ENCODE data around the gene FANCC. TPM values are rescaled to one million over a fixed set of nuclear protein-coding genes. Genes with fewer than 3 reads are reported as not detected.
A peak's percentile ranks its signal among the peaks of the same experiment; 100 is the strongest.

The FANCC gene
- polyA plus RNA-seq, 4 donors: 4.9 to 20.6 (median 7.1) TPM

DNA sequence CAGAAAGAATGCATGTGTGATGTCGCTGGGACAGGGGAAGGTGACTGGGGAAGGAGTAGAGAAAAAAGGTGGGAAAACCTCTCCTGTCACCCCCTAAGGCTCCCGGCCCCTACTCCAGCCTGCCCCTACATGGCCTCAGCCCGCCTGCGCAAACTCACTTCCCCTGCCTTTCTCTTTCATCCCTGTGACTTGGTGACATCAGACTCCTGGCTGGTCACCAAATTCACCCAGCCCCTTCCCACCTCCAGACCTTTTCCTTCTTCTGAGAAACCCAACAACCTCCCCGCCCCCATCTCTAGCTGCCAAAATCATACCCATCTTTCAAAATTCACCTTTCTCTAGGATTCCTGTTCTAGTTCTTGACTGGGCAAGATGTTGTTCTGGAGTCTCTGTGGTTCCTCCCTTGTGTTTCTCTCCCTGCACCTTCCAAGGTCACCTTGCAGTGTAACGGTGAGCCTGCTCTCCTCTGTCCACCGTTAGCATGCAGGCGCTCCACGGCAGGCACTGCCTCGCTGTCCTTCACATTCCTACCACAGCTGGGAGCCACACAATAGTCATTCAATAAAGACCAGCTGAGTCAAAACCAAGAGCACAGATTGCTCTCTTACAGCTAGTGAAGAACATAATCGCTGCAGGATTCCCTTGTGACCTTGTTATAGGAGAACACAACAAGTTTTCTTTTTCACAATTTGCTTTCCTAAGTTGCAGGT, 134.5 kb downstream of the FANCC start:
- Histone ChIP-seq H3K27ac (ENCODE audit: low read depth in 1 of 3, low read length in 2 of 3) (no peak overlapping the region), H3K36me3 (ENCODE audit: control insufficient read depth in 3 of 3, insufficient read depth in 2 of 3, low read depth in 1 of 3, low read length in 3 of 3) (peaks cover 0 to 13% (median 2%) of the 10 kb centered on the region in 3 donors), H3K4me3 (ENCODE audit: low read depth in 1 of 3, low read length in 3 of 3) (no peak overlapping the region), H3K27me3 (ENCODE audit: control insufficient read depth in 3 of 3, insufficient read depth in 3 of 3, low read length in 3 of 3) (no peaks in the 10 kb centered on the region), H3K4me1 (ENCODE audit: control insufficient read depth in 3 of 3, insufficient read depth in 2 of 3, low read depth in 1 of 3, low read length in 2 of 3) (no peaks in the 10 kb centered on the region), H3K9me3 (ENCODE audit: control insufficient read depth in 2 of 2, insufficient read depth in 1 of 2, low read depth in 1 of 2, low read length in 1 of 2) (no peaks in the 10 kb centered on the region)
- DNase-seq: no peak
- 93 to 96% (median 94%) methylated on average over 9 to 11 of the region's 11 CpGs for WGBS, 3 donors
- no peak for FAIRE-seq

DNA sequence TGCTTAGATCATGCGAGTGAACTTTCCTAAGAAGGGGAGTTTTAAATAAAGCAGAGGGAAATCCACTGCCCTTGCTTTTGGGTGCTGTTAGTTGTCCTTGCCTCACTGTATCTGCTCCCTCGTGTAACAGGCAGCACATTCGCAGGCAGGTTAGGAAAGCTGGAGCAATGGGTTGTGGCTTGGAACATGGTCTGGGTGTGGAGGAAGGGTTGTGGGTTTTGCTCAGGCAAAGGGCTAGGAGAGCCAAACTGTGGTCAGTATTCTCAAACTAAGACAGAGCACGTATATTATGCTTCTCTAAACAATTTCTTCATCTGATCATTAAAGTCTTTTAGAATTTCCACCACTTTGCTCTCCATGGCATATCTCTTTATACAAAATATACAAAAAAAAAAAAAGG, 135.7 kb downstream of the FANCC start:
- FAIRE-seq: no peak
- no peak for DNase-seq
- H3K4me3 ChIP-seq (ENCODE audit: low read depth in 1 of 3, low read length in 3 of 3): no peak overlapping the region
- H3K36me3 ChIP-seq (ENCODE audit: control insufficient read depth in 3 of 3, insufficient read depth in 2 of 3, low read depth in 1 of 3, low read length in 3 of 3): peaks cover 0 to 18% (median 2%) of the 10 kb centered on the region in 3 donors
- H3K4me1 ChIP-seq (ENCODE audit: control insufficient read depth in 3 of 3, insufficient read depth in 2 of 3, low read depth in 1 of 3, low read length in 2 of 3): no peaks in the 10 kb centered on the region
- 84 to 91% (median 89%) methylated on average over 4 of the region's 4 CpGs for WGBS, 3 donors
- H3K27me3 ChIP-seq (ENCODE audit: control insufficient read depth in 3 of 3, insufficient read depth in 3 of 3, low read length in 3 of 3): no peaks in the 10 kb centered on the region
- H3K27ac ChIP-seq (ENCODE audit: low read depth in 1 of 3, low read length in 2 of 3): no peak overlapping the region
- H3K9me3 ChIP-seq (ENCODE audit: control insufficient read depth in 2 of 2, insufficient read depth in 1 of 2, low read depth in 1 of 2, low read length in 1 of 2): no peaks in the 10 kb centered on the region

- Histone ChIP-seq H3K9me3 (ENCODE audit: control insufficient read depth in 2 of 2, insufficient read depth in 1 of 2, low read depth in 1 of 2, low read length in 1 of 2) (no peaks in the 10 kb centered on the region), H3K27me3 (ENCODE audit: control insufficient read depth in 3 of 3, insufficient read depth in 3 of 3, low read length in 3 of 3) (no peaks in the 10 kb centered on the region), H3K36me3 (ENCODE audit: control insufficient read depth in 3 of 3, insufficient read depth in 2 of 3, low read depth in 1 of 3, low read length in 3 of 3) (peaks cover 0 to 18% (median 2%) of the 10 kb centered on the region in 3 donors), H3K27ac (ENCODE audit: low read depth in 1 of 3, low read length in 2 of 3) (no peak overlapping the region), H3K4me3 (ENCODE audit: low read depth in 1 of 3, low read length in 3 of 3) (no peak overlapping the region), H3K4me1 (ENCODE audit: control insufficient read depth in 3 of 3, insufficient read depth in 2 of 3, low read depth in 1 of 3, low read length in 2 of 3) (no peaks in the 10 kb centered on the region)
- 62 to 69% (median 65%) methylated on average over 3 of the region's 3 CpGs for WGBS, 3 donors
- DNase-seq (peak in 1 of 2 donors; percentile 9), FAIRE-seq (no peak)
These were observed 136.2 kb downstream of the FANCC start for GRCh38 chr9:95181226-95181818.

DNA sequence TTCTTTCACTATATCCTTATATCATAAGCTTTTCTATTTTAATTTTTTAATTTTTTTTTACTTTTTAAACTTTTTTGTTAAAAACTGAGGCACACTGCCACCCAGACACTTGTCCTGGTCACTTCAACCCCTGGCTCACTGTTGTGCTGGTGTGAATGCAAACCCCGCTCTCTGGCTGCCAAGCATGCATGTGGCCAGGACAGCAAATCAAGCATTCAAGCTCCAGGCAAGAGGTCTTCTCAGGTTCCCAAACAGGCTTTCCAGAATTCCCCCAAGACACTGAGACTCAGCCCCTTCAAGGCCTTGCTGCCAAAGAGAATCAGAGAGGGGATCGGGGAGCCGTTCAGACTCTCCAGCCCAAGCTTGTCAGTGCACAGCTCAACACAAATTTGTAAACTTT, 139.9 kb downstream of the FANCC start:
- WGBS, 3 donors: 91 to 100% (median 98%) methylated on average over 3 of the region's 3 CpGs
- no peak for FAIRE-seq
- H3K4me3 ChIP-seq (ENCODE audit: low read depth in 1 of 3, low read length in 3 of 3): no peak overlapping the region
- H3K36me3 ChIP-seq (ENCODE audit: control insufficient read depth in 3 of 3, insufficient read depth in 2 of 3, low read depth in 1 of 3, low read length in 3 of 3): peaks cover 0 to 21% (median 0%) of the 10 kb centered on the region in 3 donors
- no peaks in the 10 kb centered on the region for H3K4me1 ChIP-seq (ENCODE audit: control insufficient read depth in 3 of 3, insufficient read depth in 2 of 3, low read depth in 1 of 3, low read length in 2 of 3)
- no peak for DNase-seq
- H3K27me3 ChIP-seq (ENCODE audit: control insufficient read depth in 3 of 3, insufficient read depth in 3 of 3, low read length in 3 of 3): no peaks in the 10 kb centered on the region
- H3K27ac ChIP-seq (ENCODE audit: low read depth in 1 of 3, low read length in 2 of 3): no peak overlapping the region
- H3K9me3 ChIP-seq (ENCODE audit: control insufficient read depth in 2 of 2, insufficient read depth in 1 of 2, low read depth in 1 of 2, low read length in 1 of 2): no peaks in the 10 kb centered on the region

GRCh38 chr9:95176755-95177319, 140.7 kb downstream of the FANCC start:
- FAIRE-seq: no peak

DNA sequence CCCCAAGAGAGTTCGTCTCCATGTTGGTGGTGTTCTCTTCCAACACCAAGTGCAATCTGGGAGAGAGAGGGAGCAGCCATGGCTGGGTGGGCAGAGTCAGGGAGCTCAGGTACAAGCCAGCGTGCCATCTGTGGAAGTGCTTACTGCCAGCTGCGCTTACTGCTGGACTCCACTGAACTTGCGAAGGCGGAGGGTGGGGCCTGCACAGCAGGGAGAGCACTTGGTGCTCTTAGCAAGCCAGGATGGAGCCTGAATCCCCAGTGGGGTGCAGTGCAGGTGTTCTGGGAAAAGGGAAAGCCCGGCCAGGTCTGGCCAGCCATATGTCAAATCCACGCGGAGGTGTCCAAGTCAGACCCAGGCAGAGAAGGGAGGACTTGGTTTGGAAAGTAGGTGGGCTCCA, 142.0 kb downstream of the FANCC start:
- H3K4me1 ChIP-seq (ENCODE audit: control insufficient read depth in 3 of 3, insufficient read depth in 2 of 3, low read depth in 1 of 3, low read length in 2 of 3): no peaks in the 10 kb centered on the region
- H3K4me3 ChIP-seq (ENCODE audit: low read depth in 1 of 3, low read length in 3 of 3): no peak overlapping the region
- FAIRE-seq: no peak
- DNase-seq: no peak
- no peaks in the 10 kb centered on the region for H3K27me3 ChIP-seq (ENCODE audit: control insufficient read depth in 3 of 3, insufficient read depth in 3 of 3, low read length in 3 of 3)
- H3K36me3 ChIP-seq (ENCODE audit: control insufficient read depth in 3 of 3, insufficient read depth in 2 of 3, low read depth in 1 of 3, low read length in 3 of 3): peaks cover 0 to 15% (median 0%) of the 10 kb centered on the region in 3 donors
- H3K9me3 ChIP-seq (ENCODE audit: control insufficient read depth in 2 of 2, insufficient read depth in 1 of 2, low read depth in 1 of 2, low read length in 1 of 2): no peaks in the 10 kb centered on the region
- no peak overlapping the region for H3K27ac ChIP-seq (ENCODE audit: low read depth in 1 of 3, low read length in 2 of 3)
- WGBS, 3 donors: 94 to 97% (median 97%) methylated on average over 8 of the region's 8 CpGs

More at GRCh38 chr9:95176755-95177319, 140.7 kb downstream of the FANCC start:
- no peaks in the 10 kb centered on the region for H3K9me3 ChIP-seq (ENCODE audit: control insufficient read depth in 2 of 2, insufficient read depth in 1 of 2, low read depth in 1 of 2, low read length in 1 of 2)
- 78 to 95% (median 92%) methylated on average over 4 of the region's 4 CpGs for WGBS, 3 donors
- peaks cover 0 to 17% (median 0%) of the 10 kb centered on the region in 3 donors for H3K36me3 ChIP-seq (ENCODE audit: control insufficient read depth in 3 of 3, insufficient read depth in 2 of 3, low read depth in 1 of 3, low read length in 3 of 3)
- DNase-seq: no peak
- no peak overlapping the region for H3K27ac ChIP-seq (ENCODE audit: low read depth in 1 of 3, low read length in 2 of 3)
- no peaks in the 10 kb centered on the region for H3K27me3 ChIP-seq (ENCODE audit: control insufficient read depth in 3 of 3, insufficient read depth in 3 of 3, low read length in 3 of 3)
- H3K4me3 ChIP-seq (ENCODE audit: low read depth in 1 of 3, low read length in 3 of 3): no peak overlapping the region
- no peaks in the 10 kb centered on the region for H3K4me1 ChIP-seq (ENCODE audit: control insufficient read depth in 3 of 3, insufficient read depth in 2 of 3, low read depth in 1 of 3, low read length in 2 of 3)

DNA sequence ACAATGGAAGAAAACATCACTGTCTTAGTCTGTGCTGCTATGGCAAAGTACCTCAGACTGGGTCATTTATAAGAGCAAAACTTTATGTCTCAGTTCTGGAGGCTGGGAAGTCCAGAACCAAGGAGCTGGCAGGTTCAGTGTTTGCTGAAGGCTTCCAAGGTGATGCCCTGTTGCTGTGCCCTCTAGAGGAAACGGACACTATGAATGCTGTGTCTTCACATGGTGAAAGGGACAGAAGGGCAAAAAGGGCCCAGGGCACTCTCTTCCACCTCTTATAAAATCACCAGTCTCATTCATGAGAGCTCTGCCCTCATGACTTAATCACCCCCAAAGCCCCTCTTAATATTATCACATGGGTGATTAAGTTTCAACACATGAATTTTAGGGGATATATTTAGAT, 143.5 kb downstream of the FANCC start:
- no peak overlapping the region for H3K27ac ChIP-seq (ENCODE audit: low read depth in 1 of 3, low read length in 2 of 3)
- H3K4me1 ChIP-seq (ENCODE audit: control insufficient read depth in 3 of 3, insufficient read depth in 2 of 3, low read depth in 1 of 3, low read length in 2 of 3): no peaks in the 10 kb centered on the region
- FAIRE-seq (no peak), DNase-seq (no peak)
- H3K36me3 ChIP-seq (ENCODE audit: control insufficient read depth in 3 of 3, insufficient read depth in 2 of 3, low read depth in 1 of 3, low read length in 3 of 3): peaks cover 0 to 15% (median 3%) of the 10 kb centered on the region in 3 donors
- H3K27me3 ChIP-seq (ENCODE audit: control insufficient read depth in 3 of 3, insufficient read depth in 3 of 3, low read length in 3 of 3): no peaks in the 10 kb centered on the region
- 77 to 94% (median 81%) methylated on average over 1 of the region's 1 CpG for WGBS, 3 donors
- no peak overlapping the region for H3K4me3 ChIP-seq (ENCODE audit: low read depth in 1 of 3, low read length in 3 of 3)
- no peaks in the 10 kb centered on the region for H3K9me3 ChIP-seq (ENCODE audit: control insufficient read depth in 2 of 2, insufficient read depth in 1 of 2, low read depth in 1 of 2, low read length in 1 of 2)

- Histone ChIP-seq H3K4me3 (ENCODE audit: low read depth in 1 of 3, low read length in 3 of 3) (no peak overlapping the region), H3K36me3 (ENCODE audit: control insufficient read depth in 3 of 3, insufficient read depth in 2 of 3, low read depth in 1 of 3, low read length in 3 of 3) (peaks cover 0 to 13% (median 3%) of the 10 kb centered on the region in 3 donors), H3K4me1 (ENCODE audit: control insufficient read depth in 3 of 3, insufficient read depth in 2 of 3, low read depth in 1 of 3, low read length in 2 of 3) (no peaks in the 10 kb centered on the region), H3K27me3 (ENCODE audit: control insufficient read depth in 3 of 3, insufficient read depth in 3 of 3, low read length in 3 of 3) (no peaks in the 10 kb centered on the region), H3K27ac (ENCODE audit: low read depth in 1 of 3, low read length in 2 of 3) (no peak overlapping the region), H3K9me3 (ENCODE audit: control insufficient read depth in 2 of 2, insufficient read depth in 1 of 2, low read depth in 1 of 2, low read length in 1 of 2) (peaks cover 0 to 9% of the 10 kb centered on the region in 2 donors)
- FAIRE-seq: no peak
- DNase-seq: no peak
- WGBS, 3 donors: 74 to 82% (median 79%) methylated on average over 1 of the region's 1 CpG
These were observed 145.9 kb downstream of the FANCC start for GRCh38 chr9:95171596-95171995.
